HG03103 (cell line): ENCODE data around the gene SH3PXD2B.

ENCODE experiments used
- ATAC-seq: cut with Tn5 transposase; IDR thresholded peaks from one replicate; pipeline ENCODE4 v1.9.1; 2021; ENCODE audit warnings: low read depth; ENCODE audit not compliant: unreplicated experiment

SH3PXD2B gene

DNA sequence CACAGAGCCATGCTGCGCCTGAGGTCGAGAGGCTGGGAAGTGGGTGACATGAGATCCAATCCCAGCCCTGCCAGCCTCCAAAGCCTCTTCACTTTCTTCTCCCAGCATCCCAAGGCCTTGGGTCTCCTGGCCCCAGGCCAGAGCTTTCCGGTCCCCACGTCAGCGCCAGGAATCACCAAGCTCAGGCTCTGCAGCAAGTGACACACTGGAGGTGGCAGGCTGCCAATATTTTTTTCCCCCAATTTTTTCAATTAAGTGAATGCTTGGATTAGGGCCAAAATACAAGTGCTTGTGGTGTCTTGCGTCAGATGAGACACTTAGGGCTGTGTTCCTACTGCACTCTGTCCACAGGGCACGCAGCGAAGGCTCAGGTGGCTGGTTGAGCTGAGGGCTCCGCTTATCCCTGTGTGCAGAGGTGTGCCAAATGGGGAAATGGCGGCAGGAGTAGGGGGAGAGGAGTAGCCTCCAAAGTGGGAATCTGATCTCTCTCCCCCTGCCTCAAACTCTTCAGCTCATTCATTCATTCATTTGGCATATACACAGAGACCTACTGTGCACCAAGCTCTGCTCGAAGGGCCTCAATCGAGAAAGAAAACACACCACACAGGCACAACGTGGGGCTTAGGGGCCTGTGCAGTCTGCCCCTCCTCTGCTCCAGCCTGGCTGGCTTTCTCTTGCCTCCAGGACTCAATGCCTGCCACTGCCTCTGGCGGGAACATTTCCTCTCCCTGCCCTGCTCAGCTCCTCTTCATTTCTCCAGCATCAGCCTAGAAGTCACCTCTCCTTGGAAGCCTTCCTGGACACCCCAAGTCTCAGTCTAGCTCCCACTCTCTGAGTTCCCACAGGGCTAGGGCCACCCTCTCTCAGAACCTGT lies 16.6 kb downstream of the SH3PXD2B start:
- ATAC-seq = no peak

DNA sequence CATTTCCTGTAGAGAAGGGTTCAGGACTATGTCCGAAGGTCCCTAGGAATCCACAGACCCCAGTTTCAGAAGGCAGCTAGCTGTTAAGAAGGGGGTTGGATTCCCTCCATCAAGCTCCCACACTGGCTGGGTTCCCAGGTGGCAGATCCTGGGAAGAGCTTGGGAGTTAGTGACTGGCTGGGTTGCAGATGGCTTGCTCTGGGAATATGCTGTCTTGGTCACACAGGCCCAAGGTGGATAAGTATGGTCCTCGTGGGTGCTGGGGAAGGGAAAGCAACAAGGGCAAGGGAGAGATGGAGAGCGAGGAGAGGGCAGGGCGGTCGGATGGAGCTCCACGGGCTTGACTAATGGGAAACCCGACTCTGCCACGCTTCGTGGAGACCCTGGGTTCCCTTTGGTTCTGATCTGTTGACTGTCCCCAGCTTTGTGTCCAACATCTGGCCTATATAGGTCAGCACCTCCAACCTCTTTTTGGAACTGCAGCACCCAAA lies 17.4 kb downstream of the SH3PXD2B start:
- ATAC-seq = no peak

- ATAC-seq = no peak
Observed at GRCh38 chr5:172436078-172436878, 18.0 kb downstream of the SH3PXD2B start.

GRCh38 chr5:172435362-172436077 lies 18.8 kb downstream of the SH3PXD2B start:
- ATAC-seq = no peak

DNA sequence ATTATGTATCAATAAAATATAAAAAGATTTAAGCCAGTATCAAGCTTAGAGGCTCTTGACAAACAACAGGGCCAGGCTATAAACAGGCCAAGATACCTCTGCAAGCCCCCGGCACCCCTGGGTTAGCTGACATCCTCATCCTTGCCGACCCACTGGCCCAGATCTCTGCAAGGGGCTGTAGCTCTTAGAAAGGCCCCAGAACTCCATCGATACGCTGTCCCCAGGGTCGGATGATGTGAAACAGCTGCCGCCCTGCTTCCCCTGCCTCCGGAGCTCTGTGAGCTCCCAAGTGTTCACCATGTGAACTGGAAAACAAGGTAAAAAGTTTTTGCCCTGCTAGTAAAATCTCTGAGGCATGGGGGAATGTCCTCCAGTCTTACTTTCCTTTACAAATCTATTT lies 20.1 kb downstream of the SH3PXD2B start:
- ATAC-seq = no peak

- no peak for ATAC-seq
Observed at GRCh38 chr5:172433513-172433912, 20.8 kb downstream of the SH3PXD2B start.

GRCh38 chr5:172433071-172433470 lies 21.3 kb downstream of the SH3PXD2B start:
- ATAC-seq = no peak

- ATAC-seq = no peak
Observed at GRCh38 chr5:172430354-172430753, 24.0 kb downstream of the SH3PXD2B start.

DNA sequence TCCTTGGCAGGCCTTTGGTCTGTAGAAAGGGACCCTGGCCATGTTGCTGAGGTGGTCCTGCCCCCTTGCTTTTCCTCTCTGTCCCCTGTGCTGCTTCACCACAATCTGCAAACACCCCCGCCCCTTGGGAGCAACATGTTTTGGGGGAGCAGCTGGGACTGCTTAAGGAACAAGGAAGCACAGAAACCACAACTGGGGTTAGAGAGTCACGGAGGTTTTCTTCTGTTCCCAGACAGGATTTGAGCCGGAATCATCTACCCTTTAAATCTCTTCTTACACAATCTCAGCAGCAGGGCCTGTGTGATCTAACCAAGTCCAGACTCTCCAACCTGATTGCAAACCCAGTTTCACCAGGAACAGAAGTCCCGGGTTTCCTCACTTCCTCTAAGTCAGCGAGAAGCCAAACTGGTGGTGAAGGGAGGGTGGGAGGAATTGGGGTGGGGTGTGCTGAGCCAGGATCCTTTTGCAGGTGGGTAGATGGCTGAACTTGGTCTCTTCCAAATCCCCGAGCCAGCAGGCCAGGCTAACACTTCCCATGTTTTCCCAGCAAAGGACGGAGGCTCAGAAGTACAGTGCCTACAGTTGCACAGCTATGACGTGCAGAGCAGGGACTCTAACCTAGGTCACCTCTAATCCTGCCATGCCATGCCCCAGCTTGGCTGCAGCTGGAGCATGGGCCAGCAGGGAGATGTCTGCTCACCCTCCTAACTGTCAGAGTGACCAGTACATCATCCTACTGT lies 25.0 kb downstream of the SH3PXD2B start:
- no peak for ATAC-seq

DNA sequence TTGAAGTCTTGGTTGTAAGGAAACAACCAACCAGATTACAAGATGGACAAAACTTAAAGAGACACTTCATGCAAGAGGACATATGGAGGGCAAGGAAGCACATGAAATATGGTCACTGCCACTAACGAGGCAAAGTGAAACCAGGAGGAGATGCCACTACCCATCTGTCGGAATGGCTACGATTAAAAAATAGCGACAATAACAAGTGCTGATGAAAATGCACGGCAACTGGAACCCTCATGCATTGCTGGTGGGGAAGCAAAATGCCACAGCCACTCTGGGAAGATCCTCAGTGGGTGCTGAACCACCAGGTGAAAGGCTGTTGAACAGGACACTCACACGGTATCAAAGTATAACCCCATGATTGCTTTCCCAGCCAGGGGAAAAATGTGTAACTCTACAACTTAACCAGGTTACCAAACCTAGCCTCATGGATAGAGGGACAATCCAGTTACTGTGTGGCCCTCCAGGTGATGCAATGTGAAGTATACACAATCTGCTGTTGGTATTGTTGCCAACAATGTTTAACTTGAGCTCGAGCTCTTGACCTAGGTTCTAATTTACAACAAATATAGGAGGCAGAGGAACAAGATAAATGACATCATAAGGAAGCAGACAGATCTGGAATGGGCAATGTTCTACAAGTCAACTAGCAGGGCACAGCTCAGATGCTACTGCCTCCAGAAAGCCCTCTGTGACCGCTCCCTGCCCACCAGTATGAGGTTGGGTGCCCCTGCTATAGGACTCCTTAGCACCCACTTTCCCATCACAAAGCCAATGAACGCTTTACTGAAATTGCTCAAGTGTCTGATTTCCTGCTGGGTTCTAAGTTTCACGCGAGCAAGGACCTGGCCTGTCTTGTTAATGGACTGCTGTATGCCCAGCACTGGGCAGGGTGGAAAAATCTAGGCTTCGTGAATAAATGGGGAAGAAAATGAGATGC lies 25.8 kb downstream of the SH3PXD2B start:
- ATAC-seq = no peak

GRCh38 chr5:172427202-172427601 lies 27.1 kb downstream of the SH3PXD2B start:
- ATAC-seq = no peak

GRCh38 chr5:172426086-172426485 lies 28.2 kb downstream of the SH3PXD2B start:
- ATAC-seq = no peak

- no peak for ATAC-seq
Observed at GRCh38 chr5:172425402-172425801, 28.9 kb downstream of the SH3PXD2B start.

- no peak for ATAC-seq
Observed at GRCh38 chr5:172424808-172425207, 29.5 kb downstream of the SH3PXD2B start.

- no peak for ATAC-seq
Observed at GRCh38 chr5:172424111-172424490, 30.2 kb downstream of the SH3PXD2B start.

- no peak for ATAC-seq
Observed at GRCh38 chr5:172423379-172424110, 30.8 kb downstream of the SH3PXD2B start.

- ATAC-seq = no peak
Observed at GRCh38 chr5:172422255-172422654, 32.1 kb downstream of the SH3PXD2B start.

- no peak for ATAC-seq
Observed at GRCh38 chr5:172421020-172421419, 33.3 kb downstream of the SH3PXD2B start.
